Measurements from ENCODE around the gene ZNF451. TPM values are rescaled to one million over a fixed set of nuclear protein-coding genes. Genes with fewer than 3 reads are reported as not detected.
A peak's percentile ranks its signal among the peaks of the same experiment; 100 is the strongest.
"Not testable (repeated sequence)": the region's sequence is repeated elsewhere in the genome, so short reads cannot be mapped to it uniquely, and the experiment has no call there.

ZNF451 gene, protein sequence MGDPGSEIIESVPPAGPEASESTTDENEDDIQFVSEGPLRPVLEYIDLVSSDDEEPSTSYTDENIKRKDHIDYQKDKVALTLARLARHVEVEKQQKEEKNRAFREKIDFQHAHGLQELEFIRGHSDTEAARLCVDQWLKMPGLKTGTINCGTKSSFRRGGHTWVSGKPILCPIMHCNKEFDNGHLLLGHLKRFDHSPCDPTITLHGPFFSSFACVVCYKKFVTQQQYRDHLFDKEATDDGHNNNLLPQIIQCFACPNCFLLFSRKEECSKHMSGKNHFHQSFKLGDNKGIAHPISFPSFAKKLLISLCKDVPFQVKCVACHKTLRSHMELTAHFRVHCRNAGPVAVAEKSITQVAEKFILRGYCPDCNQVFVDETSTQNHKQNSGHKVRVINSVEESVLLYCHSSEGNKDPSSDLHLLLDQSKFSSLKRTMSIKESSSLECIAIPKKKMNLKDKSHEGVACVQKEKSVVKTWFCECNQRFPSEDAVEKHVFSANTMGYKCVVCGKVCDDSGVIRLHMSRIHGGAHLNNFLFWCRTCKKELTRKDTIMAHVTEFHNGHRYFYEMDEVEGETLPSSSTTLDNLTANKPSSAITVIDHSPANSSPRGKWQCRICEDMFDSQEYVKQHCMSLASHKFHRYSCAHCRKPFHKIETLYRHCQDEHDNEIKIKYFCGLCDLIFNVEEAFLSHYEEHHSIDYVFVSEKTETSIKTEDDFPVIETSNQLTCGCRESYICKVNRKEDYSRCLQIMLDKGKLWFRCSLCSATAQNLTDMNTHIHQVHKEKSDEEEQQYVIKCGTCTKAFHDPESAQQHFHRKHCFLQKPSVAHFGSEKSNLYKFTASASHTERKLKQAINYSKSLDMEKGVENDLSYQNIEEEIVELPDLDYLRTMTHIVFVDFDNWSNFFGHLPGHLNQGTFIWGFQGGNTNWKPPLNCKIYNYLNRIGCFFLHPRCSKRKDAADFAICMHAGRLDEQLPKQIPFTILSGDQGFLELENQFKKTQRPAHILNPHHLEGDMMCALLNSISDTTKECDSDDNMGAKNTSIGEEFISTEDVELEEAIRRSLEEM
- total RNA-seq, result 68.1 TPM

DNA sequence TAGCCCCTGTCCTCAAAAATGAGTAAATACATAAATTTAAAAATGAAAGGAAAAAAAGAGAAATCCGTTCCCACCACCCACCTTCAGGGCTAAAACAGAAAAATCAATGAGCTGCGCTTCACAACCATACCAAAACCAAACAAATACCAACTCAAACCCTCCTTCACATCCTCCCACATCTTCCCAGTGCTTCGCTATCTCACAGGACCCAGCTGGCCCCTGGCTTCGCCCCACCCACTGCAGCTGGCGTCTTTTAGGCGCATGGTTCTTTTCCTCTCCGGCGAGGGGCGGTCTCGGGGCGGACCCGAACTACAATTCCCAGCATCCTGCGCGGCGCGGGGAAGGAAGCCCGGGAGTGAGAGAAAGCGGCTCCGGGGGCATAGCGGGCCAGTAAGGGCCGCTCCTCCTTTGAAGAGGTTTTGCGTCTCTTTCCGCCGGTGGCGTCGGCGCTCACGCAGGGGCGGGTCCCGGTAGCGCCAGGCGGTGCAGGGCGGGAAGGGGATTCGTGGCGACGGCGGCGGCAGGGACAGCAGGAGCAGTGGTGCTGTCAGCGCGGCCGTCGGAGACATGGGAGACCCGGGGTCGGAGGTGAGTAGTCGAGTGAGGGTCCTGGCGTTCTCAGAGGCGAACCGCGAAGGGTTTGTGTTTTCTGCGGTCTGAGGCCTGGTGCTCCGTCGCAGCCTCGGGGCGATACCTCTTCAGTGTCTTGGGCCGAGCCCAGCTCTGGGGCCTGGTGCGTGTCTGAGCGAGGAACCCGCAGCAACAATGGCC, at the start of gene ZNF451:
ZNF451 (plus strand) TSS at position 502 of the 771 bp plus-strand sequence; CDS start at position 568, 66 bp downstream.
- ATAC-seq (peak; percentile 99), DNase-seq (ENCODE audit: low spot score) (peak; percentile 98)
- intact Hi-C loops (cut with DNase I), result no loop called here

GRCh38 chr6:57044061-57044460, 45.9 kb upstream of the ZNF451 start:
- ATAC-seq; intact Hi-C loops (cut with DNase I); DNase-seq (ENCODE audit: low spot score): not testable (repeated sequence)

DNA sequence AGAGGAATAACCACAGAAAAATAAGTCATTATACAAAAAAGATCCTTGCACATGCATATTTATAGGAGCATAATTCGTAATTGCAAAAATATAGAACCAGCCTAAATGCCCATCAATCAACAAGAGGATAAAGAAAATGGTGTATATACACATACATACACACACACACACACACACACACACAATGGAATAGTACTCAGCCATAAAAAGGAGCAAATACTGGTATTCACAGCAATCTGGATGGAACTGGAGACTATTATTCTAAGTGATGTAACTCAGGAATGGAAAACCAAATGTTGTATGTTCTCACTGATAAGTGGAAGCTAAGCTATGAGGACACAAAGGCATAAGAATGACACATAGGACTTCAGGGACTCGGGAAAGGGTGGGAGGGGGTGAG, 45.4 kb upstream of the ZNF451 start:
- no peak for DNase-seq (ENCODE audit: low spot score)
- no peak for ATAC-seq
- intact Hi-C loops (cut with DNase I), result no loop called here

DNA sequence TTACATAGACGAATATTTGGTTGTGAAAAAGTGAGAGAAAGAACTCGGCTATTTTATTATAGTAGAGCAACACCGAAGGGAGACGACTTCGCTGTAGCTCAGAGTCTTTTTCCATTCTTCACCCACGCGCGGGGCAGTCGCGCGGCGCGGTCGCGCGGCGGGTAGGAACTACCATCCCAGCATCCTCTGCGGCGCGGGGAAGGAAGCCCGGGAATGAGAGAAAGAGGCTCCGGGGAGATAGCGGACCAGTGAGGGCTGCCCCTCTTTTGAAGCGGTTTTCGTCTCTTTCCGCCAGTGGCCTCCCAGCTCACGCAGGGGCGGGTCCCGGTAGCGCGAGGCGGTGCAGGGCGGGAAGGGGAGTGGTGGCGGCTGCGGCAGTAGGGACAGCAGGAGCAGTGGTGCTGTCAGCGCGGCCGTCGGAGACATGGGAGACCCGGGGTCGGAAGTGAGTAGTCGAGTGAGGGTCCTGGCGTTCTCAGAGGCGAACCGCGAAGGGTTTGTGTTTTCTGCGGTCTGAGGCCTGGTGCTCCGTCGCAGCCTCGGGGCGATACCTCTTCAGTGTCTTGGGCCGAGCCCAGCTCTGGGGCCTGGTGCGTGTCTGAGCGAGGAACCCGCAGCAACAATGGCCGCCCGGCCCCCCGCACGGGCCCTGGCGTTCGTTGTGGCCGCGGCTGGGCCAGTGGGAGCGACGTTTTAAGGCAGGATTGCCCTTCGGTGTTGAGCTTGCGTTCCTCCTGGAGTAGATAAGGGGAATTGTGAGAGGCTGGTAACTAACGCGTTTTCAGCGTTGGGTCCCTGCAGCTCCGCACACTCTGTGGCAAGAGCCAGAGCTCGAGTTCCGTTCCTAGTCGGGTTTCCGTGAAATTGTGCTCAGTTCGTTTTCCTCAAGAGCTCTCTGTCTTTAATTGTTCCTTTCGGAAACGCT, 43.4 kb upstream of the ZNF451 start, which contains the start of gene KIAA1586:
KIAA1586 (plus strand) TSS at position 362 of the 925 bp plus-strand sequence; CDS start at position 425, 63 bp downstream.
- ATAC-seq (peak; percentile 100), DNase-seq (ENCODE audit: low spot score) (peak; percentile 93)
- intact Hi-C loops (cut with DNase I), result not testable (repeated sequence)

DNA sequence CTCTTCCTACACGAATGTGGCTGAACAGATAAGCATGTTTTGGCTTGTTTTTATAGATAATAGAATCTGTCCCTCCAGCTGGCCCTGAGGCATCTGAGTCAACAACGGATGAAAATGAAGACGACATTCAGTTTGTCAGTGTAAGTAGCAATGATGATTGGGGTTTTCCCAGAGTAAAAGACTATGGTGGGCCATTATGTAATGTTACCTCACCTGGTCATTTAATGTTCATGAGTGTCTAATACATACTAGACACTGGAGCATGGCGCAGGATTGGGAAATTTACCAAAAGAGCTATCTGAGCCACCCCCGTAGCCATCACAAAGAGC, 42.8 kb upstream of the ZNF451 start:
- DNase-seq (ENCODE audit: low spot score); ATAC-seq; intact Hi-C loops (cut with DNase I): not testable (repeated sequence)

GRCh38 chr6:57047859-57048258, 42.1 kb upstream of the ZNF451 start:
- DNase-seq (ENCODE audit: low spot score); intact Hi-C loops (cut with DNase I); ATAC-seq: not testable (repeated sequence)

DNA sequence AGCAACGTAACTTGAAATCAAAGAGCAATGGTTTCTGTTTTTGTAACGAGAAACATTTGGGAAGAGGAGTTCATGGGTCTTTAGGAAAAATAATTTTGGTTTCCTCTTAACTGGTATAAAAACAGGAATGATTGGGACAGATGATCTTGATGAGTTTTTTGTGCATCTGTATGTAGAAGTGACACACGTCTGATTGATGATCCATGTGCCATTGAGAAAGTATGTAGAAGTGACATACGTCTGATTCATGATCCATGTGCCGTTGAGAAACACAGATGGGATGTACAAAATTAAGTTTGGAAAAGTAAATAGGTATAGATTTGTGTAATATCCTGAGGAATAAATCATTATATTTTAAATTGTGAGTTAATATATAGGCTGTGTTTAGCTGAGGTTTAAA, 41.4 kb upstream of the ZNF451 start:
- ATAC-seq, result no peak
- intact Hi-C loops (cut with DNase I), result no loop called here

GRCh38 chr6:57063847-57064246, 26.1 kb upstream of the ZNF451 start:
- ATAC-seq (no peak), DNase-seq (ENCODE audit: low spot score) (no peak)
- intact Hi-C loops (cut with DNase I), result no loop called here

More for the DNA sequence above, 41.4 kb upstream of the ZNF451 start:
- no peak for DNase-seq (ENCODE audit: low spot score)

- ATAC-seq, result no peak
- no peak for DNase-seq (ENCODE audit: low spot score)
- intact Hi-C loops (cut with DNase I), result no loop called here
These were observed 25.2 kb upstream of the ZNF451 start for GRCh38 chr6:57064809-57065208.

GRCh38 chr6:57068061-57068460, 21.9 kb upstream of the ZNF451 start:
- DNase-seq (ENCODE audit: low spot score), result no peak
- intact Hi-C loops (cut with DNase I), result no loop called here
- no peak for ATAC-seq

- no peak for ATAC-seq
- intact Hi-C loops (cut with DNase I), result no loop called here
These were observed 20.8 kb upstream of the ZNF451 start for GRCh38 chr6:57069228-57069627.

GRCh38 chr6:57069920-57070331, 20.1 kb upstream of the ZNF451 start:
- DNase-seq (ENCODE audit: low spot score) (no peak), ATAC-seq (no peak)
- intact Hi-C loops (cut with DNase I), result no loop called here

More at GRCh38 chr6:57069228-57069627, 20.8 kb upstream of the ZNF451 start:
- no peak for DNase-seq (ENCODE audit: low spot score)

DNA sequence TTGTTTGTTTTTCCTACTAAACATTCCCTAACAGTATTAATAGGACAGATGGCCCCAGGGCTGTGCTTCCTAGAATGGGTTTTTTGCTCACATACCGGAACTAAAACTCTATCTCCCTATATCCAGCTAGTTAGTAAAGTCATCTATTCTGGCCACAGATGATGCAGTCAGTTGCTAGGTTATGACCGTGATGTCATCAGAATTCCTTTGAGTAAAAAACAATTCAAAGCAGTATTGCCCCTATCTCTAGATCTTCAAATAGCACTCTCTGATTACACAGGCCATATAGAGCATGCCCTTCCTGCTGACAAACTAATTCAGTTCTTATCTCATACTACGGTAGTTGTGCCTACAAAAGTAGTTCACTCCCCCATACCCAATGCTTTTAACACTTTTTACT, 17.9 kb upstream of the ZNF451 start:
- ATAC-seq (no peak), DNase-seq (ENCODE audit: low spot score) (no peak)
- intact Hi-C loops (cut with DNase I), result no loop called here

DNA sequence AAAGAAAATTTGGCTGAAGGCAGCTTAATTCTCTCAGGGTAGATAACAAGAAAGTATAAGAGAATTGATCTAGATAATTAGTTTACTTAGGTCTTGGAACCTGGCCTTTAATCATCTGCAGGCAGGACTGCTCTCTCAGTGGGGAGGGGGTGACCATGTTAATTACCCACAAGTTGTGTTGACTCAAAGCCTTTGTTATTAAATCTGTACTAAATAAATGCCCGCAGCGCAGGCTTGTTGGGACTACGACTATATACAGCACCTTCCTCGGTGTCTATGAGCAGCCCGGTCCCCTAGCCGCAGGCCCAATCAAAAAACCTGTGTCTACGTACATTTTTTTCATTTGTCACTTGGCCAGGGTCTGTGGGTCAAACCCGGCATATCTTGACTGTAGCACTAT, 15.6 kb upstream of the ZNF451 start:
- ATAC-seq (no peak), DNase-seq (ENCODE audit: low spot score) (no peak)
- intact Hi-C loops (cut with DNase I), result no loop called here

DNA sequence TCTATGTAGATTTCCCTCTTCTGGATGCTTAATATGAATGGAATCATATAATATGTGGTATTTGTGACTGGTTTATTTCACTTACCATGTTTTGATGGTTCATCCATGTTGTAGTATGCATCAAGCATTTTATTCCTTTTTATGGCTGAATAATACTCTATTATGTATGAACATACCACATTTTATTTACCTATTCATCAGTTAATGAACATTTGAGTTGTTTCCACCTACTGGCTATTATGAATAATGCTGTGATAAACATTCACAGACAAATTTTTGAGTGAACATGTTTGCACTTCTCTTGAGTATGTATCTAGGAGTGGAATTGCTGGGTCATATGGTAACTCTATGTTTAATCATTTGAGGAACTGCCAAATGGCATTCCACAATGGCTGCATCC, 14.9 kb upstream of the ZNF451 start:
- DNase-seq (ENCODE audit: low spot score) (no peak), ATAC-seq (no peak)
- intact Hi-C loops (cut with DNase I), result no loop called here

DNA sequence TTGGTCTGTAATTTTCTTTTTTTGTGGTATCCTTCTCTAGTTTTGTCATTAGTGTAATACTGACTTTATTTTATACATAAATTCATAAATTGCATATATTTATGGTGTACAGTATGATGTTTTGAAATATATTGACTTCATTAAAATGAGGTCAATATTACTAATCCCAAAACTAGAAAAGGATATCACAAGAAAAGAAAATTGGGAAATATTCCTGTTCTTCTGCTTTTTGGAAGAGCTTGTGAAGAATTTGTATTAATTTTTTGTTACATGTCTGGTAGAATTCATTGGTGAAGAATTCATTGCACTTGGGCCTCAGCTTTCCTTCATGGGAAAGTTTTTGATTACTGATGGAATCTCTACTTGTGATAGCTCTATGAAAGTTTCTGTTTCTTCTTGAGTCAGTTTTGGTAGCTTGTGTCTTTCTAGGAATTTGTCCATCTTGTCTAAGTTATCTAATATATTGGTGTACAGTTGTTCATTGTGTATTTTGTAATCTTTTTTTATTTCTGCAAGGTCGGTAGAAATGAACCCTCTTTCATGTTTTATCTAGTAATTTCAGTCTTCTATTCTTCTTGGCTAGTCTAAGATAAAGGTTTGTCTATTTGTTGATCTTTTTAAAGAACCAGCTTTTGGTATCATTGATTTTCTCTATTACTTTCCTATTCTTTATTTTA, 11.3 kb upstream of the ZNF451 start:
- intact Hi-C loops (cut with DNase I), result no loop called here
- DNase-seq (ENCODE audit: low spot score) (no peak), ATAC-seq (no peak)

DNA sequence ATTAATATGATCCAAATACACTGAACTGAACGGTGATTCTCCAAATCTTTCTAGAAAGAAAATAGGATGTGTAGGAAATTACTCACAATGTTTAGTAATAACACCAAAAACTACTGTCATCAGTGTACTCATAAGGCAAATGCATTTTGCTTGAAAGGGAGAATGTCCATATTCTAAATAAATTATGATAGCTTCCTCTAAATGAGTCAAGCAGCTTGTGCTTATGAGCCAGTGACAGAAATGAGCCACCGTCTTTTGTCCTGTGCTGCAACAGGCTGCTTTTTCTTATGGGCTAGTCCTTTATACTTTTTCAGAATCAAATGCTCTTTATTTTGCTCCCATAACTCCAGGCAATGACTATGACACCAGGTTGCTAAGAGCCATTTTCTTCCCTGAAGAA, 4.5 kb upstream of the ZNF451 start:
- ATAC-seq (no peak), DNase-seq (ENCODE audit: low spot score) (no peak)
- intact Hi-C loops (cut with DNase I), result no loop called here

Data from sciatic nerve (tissue), 2 donors.